Measurements from ENCODE around the gene CRKL.
"Not testable (repeated sequence)": the region's sequence is repeated elsewhere in the genome, so short reads cannot be mapped to it uniquely, and the experiment has no call there.

Gene CRKL

GRCh38 chr22:20901093-20902033, 15.8 kb upstream of the CRKL start:
- not testable (repeated sequence) for DNase-seq (ENCODE audit: low read depth, low spot score)

GRCh38 chr22:20903093-20903492, 14.1 kb upstream of the CRKL start:
- no peak for DNase-seq (ENCODE audit: low read depth, low spot score)

- peak; percentile 53 for DNase-seq (ENCODE audit: low read depth, low spot score)
Measured at GRCh38 chr22:20904008-20904979, 12.9 kb upstream of the CRKL start.

- no peak for DNase-seq (ENCODE audit: low read depth, low spot score)
Measured at GRCh38 chr22:20904980-20905355, 12.2 kb upstream of the CRKL start.

- DNase-seq (ENCODE audit: low read depth, low spot score) = no peak
Measured at GRCh38 chr22:20905415-20906386, 11.5 kb upstream of the CRKL start.

GRCh38 chr22:20906387-20906767, 10.8 kb upstream of the CRKL start:
- DNase-seq (ENCODE audit: low read depth, low spot score) = no peak

- DNase-seq (ENCODE audit: low read depth, low spot score) = not testable (repeated sequence)
Measured at GRCh38 chr22:20908717-20909116, 8.5 kb upstream of the CRKL start.

GRCh38 chr22:20909543-20910303, 7.5 kb upstream of the CRKL start:
- DNase-seq (ENCODE audit: low read depth, low spot score) = no peak

GRCh38 chr22:20912494-20912893, 4.7 kb upstream of the CRKL start:
- DNase-seq (ENCODE audit: low read depth, low spot score) = no peak

GRCh38 chr22:20918663-20919218, 1.5 kb downstream of the CRKL start:
- no peak for DNase-seq (ENCODE audit: low read depth, low spot score)

GRCh38 chr22:20919718-20920117, 2.5 kb downstream of the CRKL start:
- peak; percentile 36 for DNase-seq (ENCODE audit: low read depth, low spot score)

- DNase-seq (ENCODE audit: low read depth, low spot score) = no peak
Measured at GRCh38 chr22:20920881-20921203, 3.6 kb downstream of the CRKL start.

- DNase-seq (ENCODE audit: low read depth, low spot score) = no peak
Measured at GRCh38 chr22:20922141-20922751, 5.0 kb downstream of the CRKL start.

- no peak for DNase-seq (ENCODE audit: low read depth, low spot score)
Measured at GRCh38 chr22:20926243-20926642, 9.0 kb downstream of the CRKL start.

- no peak for DNase-seq (ENCODE audit: low read depth, low spot score)
Measured at GRCh38 chr22:20927940-20928572, 10.8 kb downstream of the CRKL start.

- DNase-seq (ENCODE audit: low read depth, low spot score) = no peak
Measured at GRCh38 chr22:20928573-20928967, 11.4 kb downstream of the CRKL start.

GRCh38 chr22:20930004-20930403, 12.8 kb downstream of the CRKL start:
- DNase-seq (ENCODE audit: low read depth, low spot score) = no peak

GRCh38 chr22:20930435-20930834, 13.2 kb downstream of the CRKL start:
- not testable (repeated sequence) for DNase-seq (ENCODE audit: low read depth, low spot score)

- DNase-seq (ENCODE audit: low read depth, low spot score) = no peak
Measured at GRCh38 chr22:20931126-20931654, 14.0 kb downstream of the CRKL start.

All from astrocyte of the hippocampus (primary cell).